ENCODE results near the gene PPAT. TPM values are rescaled to one million over a fixed set of nuclear protein-coding genes. Genes with fewer than 3 reads are reported as not detected.

Gene PPAT
- total and polyA plus RNA-seq, 12 donors, result 0.66 to 5.2 (median 2.8) TPM

GRCh38 chr4:56360071-56360470 is 75.3 kb downstream of the PPAT start:
- intact Hi-C loops (cut with DNase I), result no loop called here
- Histone ChIP-seq H3K27me3 (no peaks in the 10 kb centered on the region), H3K36me3 (peaks cover 0 to 53% (median 0%) of the 10 kb centered on the region in 9 donors), H3K4me1 (no peaks in the 10 kb centered on the region), H3K27ac (no peak overlapping the region), H3K9me3 (peaks cover 0 to 7% (median 0%) of the 10 kb centered on the region in 11 donors), H3K4me3 (no peak overlapping the region)
- TF ChIP-seq, protein P1, sequence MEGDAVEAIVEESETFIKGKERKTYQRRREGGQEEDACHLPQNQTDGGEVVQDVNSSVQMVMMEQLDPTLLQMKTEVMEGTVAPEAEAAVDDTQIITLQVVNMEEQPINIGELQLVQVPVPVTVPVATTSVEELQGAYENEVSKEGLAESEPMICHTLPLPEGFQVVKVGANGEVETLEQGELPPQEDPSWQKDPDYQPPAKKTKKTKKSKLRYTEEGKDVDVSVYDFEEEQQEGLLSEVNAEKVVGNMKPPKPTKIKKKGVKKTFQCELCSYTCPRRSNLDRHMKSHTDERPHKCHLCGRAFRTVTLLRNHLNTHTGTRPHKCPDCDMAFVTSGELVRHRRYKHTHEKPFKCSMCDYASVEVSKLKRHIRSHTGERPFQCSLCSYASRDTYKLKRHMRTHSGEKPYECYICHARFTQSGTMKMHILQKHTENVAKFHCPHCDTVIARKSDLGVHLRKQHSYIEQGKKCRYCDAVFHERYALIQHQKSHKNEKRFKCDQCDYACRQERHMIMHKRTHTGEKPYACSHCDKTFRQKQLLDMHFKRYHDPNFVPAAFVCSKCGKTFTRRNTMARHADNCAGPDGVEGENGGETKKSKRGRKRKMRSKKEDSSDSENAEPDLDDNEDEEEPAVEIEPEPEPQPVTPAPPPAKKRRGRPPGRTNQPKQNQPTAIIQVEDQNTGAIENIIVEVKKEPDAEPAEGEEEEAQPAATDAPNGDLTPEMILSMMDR (IDR thresholded peaks at IDR 0.05), result no peak
- no peak for DNase-seq
- no peak for ATAC-seq

DNA sequence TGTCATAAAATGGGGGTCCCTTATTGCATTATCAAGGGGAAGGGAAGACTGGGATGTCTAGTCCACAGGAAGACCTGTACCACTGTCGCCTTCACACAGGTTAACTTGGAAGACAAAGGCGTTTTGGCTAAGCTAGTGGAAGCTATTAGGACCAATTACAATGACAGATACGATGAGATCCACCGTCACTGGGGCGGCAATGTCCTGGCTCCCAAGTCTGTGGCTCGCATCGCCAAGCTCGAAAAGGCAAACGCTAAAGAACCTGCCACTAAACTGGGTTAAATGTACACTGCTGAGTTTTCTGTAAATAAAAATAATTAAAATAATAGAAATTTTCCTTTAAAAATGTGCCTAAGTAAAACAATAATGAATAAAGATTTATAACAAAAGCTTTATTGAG is 78.8 kb downstream of the PPAT start:
- DNase-seq, result no peak
- Histone ChIP-seq H3K4me3 (no peak overlapping the region), H3K27me3 (no peaks in the 10 kb centered on the region), H3K9me3 (no peaks in the 10 kb centered on the region), H3K27ac (no peak overlapping the region), H3K4me1 (no peaks in the 10 kb centered on the region), H3K36me3 (peaks cover 0 to 73% (median 0%) of the 10 kb centered on the region in 9 donors)
- no peak for ATAC-seq
- WGBS, 2 donors, result 97 to 99% methylated on average over 9 of the region's 9 CpGs
- intact Hi-C loops (cut with DNase I), result no loop called here
- TF ChIP-seq, protein P1 (IDR thresholded peaks at IDR 0.05), result no peak

DNA sequence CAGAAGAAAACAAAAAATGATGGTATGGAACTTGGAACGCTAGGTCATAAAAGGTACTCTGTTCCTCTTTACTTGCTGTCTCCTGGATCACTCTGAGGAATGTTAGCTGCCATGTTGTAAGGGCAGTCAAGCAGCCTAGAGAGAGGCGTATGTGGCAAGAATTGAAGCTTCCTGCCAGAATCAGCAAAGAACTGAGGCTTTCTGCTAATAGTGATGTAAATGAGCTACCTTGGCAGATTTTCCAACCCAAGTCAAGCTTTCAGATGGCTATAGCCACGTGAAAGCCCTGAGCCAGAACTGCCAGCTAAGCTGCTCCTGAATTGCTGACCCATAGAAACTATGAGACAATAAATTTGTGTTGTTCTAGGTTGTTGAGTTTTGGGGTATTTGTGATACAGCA is 86.8 kb downstream of the PPAT start:
- no peak for DNase-seq
- H3K9me3 ChIP-seq, result no peaks in the 10 kb centered on the region
- no peaks in the 10 kb centered on the region for H3K27me3 ChIP-seq
- H3K36me3 ChIP-seq, result peaks cover 0 to 83% (median 10%) of the 10 kb centered on the region in 9 donors
- WGBS, 2 donors, result 92% methylated on average over 3 of the region's 3 CpGs
- no peaks in the 10 kb centered on the region for H3K4me1 ChIP-seq
- TF ChIP-seq, protein P1 (IDR thresholded peaks at IDR 0.05), result no peak
- intact Hi-C loops (cut with DNase I), result no loop called here
- H3K27ac ChIP-seq, result no peak overlapping the region
- ATAC-seq, result no peak
- H3K4me3 ChIP-seq, result no peak overlapping the region

DNA sequence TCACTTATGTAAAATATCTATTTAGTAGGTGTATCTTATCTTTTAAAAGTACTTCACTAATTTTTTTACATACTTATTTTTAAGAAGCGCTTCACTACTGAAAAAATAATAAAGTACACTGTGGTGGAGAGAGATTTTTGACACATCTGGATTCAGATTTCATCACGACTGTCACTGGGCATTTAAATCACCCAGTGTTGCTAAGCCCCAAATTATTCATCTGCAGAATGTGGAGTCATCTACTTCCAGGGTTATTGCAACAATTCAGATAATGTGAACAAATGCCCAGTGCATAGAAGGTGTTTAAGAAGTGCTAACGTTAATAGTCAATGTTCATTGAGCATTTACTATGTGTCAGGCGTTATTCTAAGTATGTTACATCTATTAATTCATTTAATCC is 90.0 kb downstream of the PPAT start:
- Histone ChIP-seq H3K4me1 (no peaks in the 10 kb centered on the region), H3K27me3 (no peaks in the 10 kb centered on the region), H3K4me3 (no peak overlapping the region), H3K36me3 (peaks cover 0 to 68% (median 10%) of the 10 kb centered on the region in 9 donors), H3K27ac (no peak overlapping the region), H3K9me3 (no peaks in the 10 kb centered on the region)
- ATAC-seq, result no peak
- TF ChIP-seq, protein P1 (IDR thresholded peaks at IDR 0.05), result no peak
- WGBS, 2 donors, result 95 to 96% methylated on average over 4 of the region's 4 CpGs
- DNase-seq, result no peak
- intact Hi-C loops (cut with DNase I), result no loop called here

Other genes with a start within 250 kb of the PPAT start
- 1 to 10 TPM; 4.8 to 8.7 (median 6.7) TPM for gene AASDH, start 48.1 kb downstream of the PPAT start, total RNA-seq
- gene AASDH, start 48.1 kb downstream of the PPAT start, polyA plus RNA-seq, result 1 to 10 TPM; 2.0 to 3.1 TPM
- gene PAICS, start 645 bp upstream of the PPAT start, total RNA-seq, result 10 to 100 TPM; 20.2 to 32.5 (median 24.7) TPM
- gene PAICS, start 645 bp upstream of the PPAT start, polyA plus RNA-seq, result 10 to 100 TPM; 14.0 to 36.9 TPM
- gene SRP72, start 32.0 kb upstream of the PPAT start, total RNA-seq, result 10 to 100 TPM; 36.7 to 54.5 (median 41.8) TPM
- gene SRP72, start 32.0 kb upstream of the PPAT start, polyA plus RNA-seq, result 10 to 100 TPM; 22.8 to 27.4 TPM
- under 1 TPM in 1 of 10 donors, not detected in 9; 0.19 TPM for gene ARL9, start 70.2 kb upstream of the PPAT start, total RNA-seq
- gene ARL9, start 70.2 kb upstream of the PPAT start, polyA plus RNA-seq, result under 1 TPM in 1 of 2 donors, not detected in 1; 0.09 TPM
- gene HOPX, start 245.7 kb upstream of the PPAT start, total RNA-seq, result 10 to 100 TPM in 4 of 10 donors, 1 to 10 TPM in 4, under 1 TPM in 2; 0.39 to 90.9 (median 6.1) TPM
- 10 to 100 TPM; 13.1 to 56.3 TPM for gene HOPX, start 245.7 kb upstream of the PPAT start, polyA plus RNA-seq